ENCODE results near the gene PKD1. TPM values are rescaled to one million over a fixed set of nuclear protein-coding genes. Genes with fewer than 3 reads are reported as not detected.
"Not testable (repeated sequence)": the region's sequence is repeated elsewhere in the genome, so short reads cannot be mapped to it uniquely, and the experiment has no call there.

Gene PKD1
- total RNA-seq, 3 donors from 2014 or later, result 63.9 to 233 (median 80.8) TPM

GRCh38 chr16:2143878-2144485 lies 8.3 kb upstream of the PKD1 start:
- intact Hi-C loops (cut with DNase I, micrococcal nuclease), result loop anchor here in 1 of 2 donors (10.0 kb wide), 1 partner anchor 119 kb away; the partner anchor contains the start of gene NHERF2
- no peak for TF ChIP-seq CTCF (IDR thresholded peaks at IDR 0.05)
- peak in 1 of 3 donors; percentile 23 for DNase-seq

GRCh38 chr16:2142942-2143877 lies 7.5 kb upstream of the PKD1 start:
- TF ChIP-seq CTCF (IDR thresholded peaks at IDR 0.05), result no peak
- ATAC-seq (no peak), DNase-seq (peak in 1 of 3 donors; percentile 29)
- H3K9me3 ChIP-seq, result no peaks in the 10 kb centered on the region
- H3K4me1 ChIP-seq (ENCODE audit: low read depth), result peaks cover 16% of the 10 kb centered on the region
- no peak overlapping the region for H3K4me3 ChIP-seq
- H3K36me3 ChIP-seq (ENCODE audit: low read depth), result no peaks in the 10 kb centered on the region
- intact Hi-C loops (cut with DNase I, micrococcal nuclease), result loop anchor here in 1 of 2 donors (10.0 kb wide), 1 partner anchor 118 kb away; the partner anchor contains the start of gene NHERF2

More at GRCh38 chr16:2143878-2144485, 8.3 kb upstream of the PKD1 start:
- ATAC-seq, result no peak
- Histone ChIP-seq H3K4me3 (no peak overlapping the region), H3K36me3 (ENCODE audit: low read depth) (no peaks in the 10 kb centered on the region), H3K9me3 (no peaks in the 10 kb centered on the region), H3K4me1 (ENCODE audit: low read depth) (peaks cover 19% of the 10 kb centered on the region)

- intact Hi-C loops (cut with DNase I, micrococcal nuclease); H3K9me3 ChIP-seq; ATAC-seq; H3K36me3 ChIP-seq (ENCODE audit: low read depth); H3K4me1 ChIP-seq (ENCODE audit: low read depth): not testable (repeated sequence)
- peak overlapping the region; percentile 30 for H3K4me3 ChIP-seq
- peak in 1 of 3 donors; percentile 64 for DNase-seq
Observed at GRCh38 chr16:2135071-2135470, 627 bp downstream of the PKD1 start.

- H3K4me1 ChIP-seq (ENCODE audit: low read depth); H3K9me3 ChIP-seq; H3K36me3 ChIP-seq (ENCODE audit: low read depth); intact Hi-C loops (cut with DNase I, micrococcal nuclease); H3K4me3 ChIP-seq; DNase-seq; ATAC-seq: not testable (repeated sequence)
Observed at GRCh38 chr16:2133797-2134196, 1.9 kb downstream of the PKD1 start.

GRCh38 chr16:2129890-2130447 lies 5.7 kb downstream of the PKD1 start:
- ATAC-seq; H3K4me3 ChIP-seq; H3K36me3 ChIP-seq (ENCODE audit: low read depth); intact Hi-C loops (cut with DNase I, micrococcal nuclease); DNase-seq; H3K9me3 ChIP-seq: not testable (repeated sequence)
- H3K4me1 ChIP-seq (ENCODE audit: low read depth), result peaks cover 16% of the 10 kb centered on the region

- H3K9me3 ChIP-seq; intact Hi-C loops (cut with DNase I, micrococcal nuclease); H3K4me3 ChIP-seq; ATAC-seq; H3K36me3 ChIP-seq (ENCODE audit: low read depth): not testable (repeated sequence)
- H3K4me1 ChIP-seq (ENCODE audit: low read depth), result peaks cover 16% of the 10 kb centered on the region
- peak in 1 of 3 donors; percentile 56 for DNase-seq
Observed at GRCh38 chr16:2129251-2129650, 6.4 kb downstream of the PKD1 start.

- DNase-seq (peak; percentile 65 to 75 (median 70)), ATAC-seq (peak; percentile 75)
- H3K36me3 ChIP-seq (ENCODE audit: low read depth); H3K9me3 ChIP-seq; H3K4me3 ChIP-seq; intact Hi-C loops (cut with DNase I, micrococcal nuclease): not testable (repeated sequence)
- peaks cover 19% of the 10 kb centered on the region for H3K4me1 ChIP-seq (ENCODE audit: low read depth)
Observed at GRCh38 chr16:2127630-2128280, 7.9 kb downstream of the PKD1 start.

- H3K9me3 ChIP-seq; H3K36me3 ChIP-seq (ENCODE audit: low read depth); intact Hi-C loops (cut with DNase I, micrococcal nuclease); H3K4me3 ChIP-seq: not testable (repeated sequence)
- ATAC-seq (peak; percentile 3), DNase-seq (peak; percentile 51 to 71 (median 66))
- peaks cover 24% of the 10 kb centered on the region for H3K4me1 ChIP-seq (ENCODE audit: low read depth)
Observed at GRCh38 chr16:2126928-2127556, 8.7 kb downstream of the PKD1 start.

GRCh38 chr16:2126161-2126743 lies 9.4 kb downstream of the PKD1 start:
- peak in 1 of 3 donors; percentile 48 for DNase-seq
- intact Hi-C loops (cut with DNase I, micrococcal nuclease); H3K9me3 ChIP-seq; ATAC-seq; H3K36me3 ChIP-seq (ENCODE audit: low read depth); H3K4me3 ChIP-seq: not testable (repeated sequence)
- H3K4me1 ChIP-seq (ENCODE audit: low read depth), result peaks cover 24% of the 10 kb centered on the region

- H3K4me1 ChIP-seq (ENCODE audit: low read depth), result peaks cover 24% of the 10 kb centered on the region
- H3K4me3 ChIP-seq; intact Hi-C loops (cut with DNase I, micrococcal nuclease); ATAC-seq; DNase-seq; H3K9me3 ChIP-seq; H3K36me3 ChIP-seq (ENCODE audit: low read depth): not testable (repeated sequence)
Observed at GRCh38 chr16:2125609-2126008, 10.1 kb downstream of the PKD1 start.

Data from mucosa of descending colon (tissue), 3 donors.